ENCODE results near the gene AOC3. TPM values are rescaled to one million over a fixed set of nuclear protein-coding genes. Genes with fewer than 3 reads are reported as not detected.

Gene AOC3
- total RNA-seq, 5 donors from 2014 or later (not counting 1 experiment from before 2014, with no cell fraction given), result 1.2 to 2.1 (median 1.2) TPM

- Histone ChIP-seq H3K36me3 (ENCODE audit: control insufficient read depth in 2 of 2, extremely low read depth in 1 of 2, insufficient read depth in 1 of 2, low read length in 1 of 2) (peaks cover 15 to 78% of the 10 kb centered on the region in 2 donors), H3K27me3 (replicated peaks in 1 of 2; ENCODE audit: control insufficient read depth in 2 of 2, extremely low read depth in 1 of 2, insufficient read depth in 2 of 2, low read length in 1 of 2) (no peaks in the 10 kb centered on the region), H3K4me1 (ENCODE audit: control insufficient read depth in 1 of 2, extremely low read depth in 1 of 2, insufficient read depth in 2 of 2, low read length in 2 of 2) (no peaks in the 10 kb centered on the region), H3K4me3 (ENCODE audit: control insufficient read depth in 1 of 2, extremely low read depth in 1 of 2, low read length in 1 of 2) (no peak overlapping the region), H3K27ac (ENCODE audit: low read length) (no peak overlapping the region), H3K9me3 (no peaks in the 10 kb centered on the region)
- ChIA-PET CTCF (interaction anchor here in 1 of 2 donors (1.0 kb wide), 1 partner anchor 10 kb away, joined by 4 read pairs; the partner anchor contains the start of gene BECN1), POLR2A (interaction anchor here in 1 of 2 donors (0.6 kb wide), 1 partner anchor 9 kb away, joined by 3 read pairs; the partner anchor contains the start of gene BECN1)
- H3K4me1 Mint-ChIP-seq, result no peaks in the 10 kb centered on the region
- WGBS (ENCODE audit: insufficient coverage), result 92% methylated on average over 8 of the region's 8 CpGs
- DNase-seq, result no peak
- no peak for ATAC-seq (replicated peaks in 1 of 4)
- no peak overlapping the region for H3K4me3 Mint-ChIP-seq
- H3K27ac Mint-ChIP-seq, result no peak overlapping the region
- no peaks in the 10 kb centered on the region for H3K9me3 Mint-ChIP-seq
- H3K36me3 Mint-ChIP-seq, result peaks cover 54% of the 10 kb centered on the region
- H3K27me3 Mint-ChIP-seq, result no peaks in the 10 kb centered on the region
Measured at GRCh38 chr17:42814633-42815399, 36.2 kb upstream of the AOC3 start.

- Histone ChIP-seq H3K27me3 (replicated peaks in 1 of 2; ENCODE audit: control insufficient read depth in 2 of 2, extremely low read depth in 1 of 2, insufficient read depth in 2 of 2, low read length in 1 of 2) (no peaks in the 10 kb centered on the region), H3K4me1 (ENCODE audit: control insufficient read depth in 1 of 2, extremely low read depth in 1 of 2, insufficient read depth in 2 of 2, low read length in 2 of 2) (peaks cover 1 to 5% of the 10 kb centered on the region in 2 experiments), H3K9me3 (no peaks in the 10 kb centered on the region), H3K27ac (ENCODE audit: low read length) (no peak overlapping the region), H3K4me3 (ENCODE audit: control insufficient read depth in 1 of 2, extremely low read depth in 1 of 2, low read length in 1 of 2) (no peak overlapping the region), H3K36me3 (ENCODE audit: control insufficient read depth in 2 of 2, extremely low read depth in 1 of 2, insufficient read depth in 1 of 2, low read length in 1 of 2) (peaks cover 11 to 84% of the 10 kb centered on the region in 2 donors)
- CTCF ChIA-PET, result interaction anchor here in 1 of 2 donors (0.5 to 0.6 kb wide), 2 partner anchors 75 to 491 kb away, joined by 4 to 7 read pairs; no protein-coding TSS in a partner anchor
- Mint-ChIP-seq H3K27ac (no peak overlapping the region), H3K27me3 (no peaks in the 10 kb centered on the region), H3K36me3 (peaks cover 53% of the 10 kb centered on the region), H3K9me3 (no peaks in the 10 kb centered on the region), H3K4me1 (peaks cover 13 to 25% (median 25%) of the 10 kb centered on the region in 3 donors), H3K4me3 (no peak overlapping the region)
- POLR2A ChIA-PET, result no interaction called here
- DNase-seq (no peak), ATAC-seq (replicated peaks in 1 of 4) (no peak)
- WGBS (ENCODE audit: insufficient coverage), result 80% methylated on average over 1 of the region's 1 CpG
Measured at GRCh38 chr17:42817866-42818265, 33.1 kb upstream of the AOC3 start.

GRCh38 chr17:42818379-42818778 lies 32.6 kb upstream of the AOC3 start:
- Mint-ChIP-seq H3K36me3 (peaks cover 53% of the 10 kb centered on the region), H3K9me3 (no peaks in the 10 kb centered on the region), H3K27ac (no peak overlapping the region), H3K27me3 (no peaks in the 10 kb centered on the region), H3K4me1 (peaks cover 16 to 29% (median 29%) of the 10 kb centered on the region in 3 donors), H3K4me3 (no peak overlapping the region)
- CTCF ChIA-PET, result interaction anchor here in 1 of 2 donors (0.5 to 0.6 kb wide), 2 partner anchors 75 to 491 kb away, joined by 4 to 7 read pairs; no protein-coding TSS in a partner anchor
- Histone ChIP-seq H3K4me3 (ENCODE audit: control insufficient read depth in 1 of 2, extremely low read depth in 1 of 2, low read length in 1 of 2) (no peak overlapping the region), H3K36me3 (ENCODE audit: control insufficient read depth in 2 of 2, extremely low read depth in 1 of 2, insufficient read depth in 1 of 2, low read length in 1 of 2) (peaks cover 8 to 80% of the 10 kb centered on the region in 2 donors), H3K27ac (ENCODE audit: low read length) (no peak overlapping the region), H3K4me1 (ENCODE audit: control insufficient read depth in 1 of 2, extremely low read depth in 1 of 2, insufficient read depth in 2 of 2, low read length in 2 of 2) (peaks cover 3 to 10% of the 10 kb centered on the region in 2 experiments), H3K9me3 (no peaks in the 10 kb centered on the region), H3K27me3 (replicated peaks in 1 of 2; ENCODE audit: control insufficient read depth in 2 of 2, extremely low read depth in 1 of 2, insufficient read depth in 2 of 2, low read length in 1 of 2) (no peaks in the 10 kb centered on the region)
- no peak for ATAC-seq (replicated peaks in 1 of 4)
- POLR2A ChIA-PET, result no interaction called here
- 94% methylated on average over 4 of the region's 5 CpGs for WGBS (ENCODE audit: insufficient coverage)
- DNase-seq, result no peak

GRCh38 chr17:42819939-42820535 lies 31.0 kb upstream of the AOC3 start:
- ATAC-seq (replicated peaks in 1 of 4), result no peak
- POLR2A ChIA-PET, result interaction anchor here in 1 of 2 donors (0.6 kb wide), 1 partner anchor 432 kb away, joined by 4 read pairs; the partner anchor contains the start of gene STAT3

DNA sequence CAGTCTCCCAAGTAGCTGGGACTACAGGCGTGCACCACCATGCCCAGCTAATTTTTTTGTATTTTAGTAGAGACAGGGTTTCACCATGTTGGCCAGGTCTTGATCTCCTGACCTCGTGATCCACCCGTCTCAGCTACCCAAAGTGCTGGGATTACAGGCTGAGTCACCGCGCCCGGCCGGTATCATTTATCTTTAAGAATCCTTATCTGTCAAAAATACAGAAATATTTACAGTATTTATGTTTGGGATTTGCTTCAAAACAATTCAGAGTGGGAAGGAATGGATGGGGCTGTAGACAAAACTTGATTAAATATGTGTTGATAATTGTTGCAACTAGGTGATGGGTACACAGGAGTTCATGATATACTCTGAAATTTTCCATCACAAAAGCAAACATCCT lies 29.8 kb upstream of the AOC3 start:
- H3K4me3 Mint-ChIP-seq, result peak overlapping the region; percentile 2 to 96 (median 4)
- no peaks in the 10 kb centered on the region for H3K27me3 ChIP-seq (replicated peaks in 1 of 2; ENCODE audit: control insufficient read depth in 2 of 2, extremely low read depth in 1 of 2, insufficient read depth in 2 of 2, low read length in 1 of 2)
- POLR2A ChIA-PET, result no interaction called here

More at GRCh38 chr17:42819939-42820535, 31.0 kb upstream of the AOC3 start:
- CTCF ChIA-PET, result interaction anchor here in 1 of 2 donors (1.4 kb wide), 1 partner anchor 14 kb away, joined by 4 read pairs; no protein-coding TSS in a partner anchor
- H3K36me3 ChIP-seq (ENCODE audit: control insufficient read depth in 2 of 2, extremely low read depth in 1 of 2, insufficient read depth in 1 of 2, low read length in 1 of 2), result peaks cover 7 to 65% of the 10 kb centered on the region in 2 donors
- WGBS (ENCODE audit: insufficient coverage), result 100% methylated on average over 1 of the region's 2 CpGs
- peaks cover 7 to 20% of the 10 kb centered on the region in 2 experiments for H3K4me1 ChIP-seq (ENCODE audit: control insufficient read depth in 1 of 2, extremely low read depth in 1 of 2, insufficient read depth in 2 of 2, low read length in 2 of 2)
- Mint-ChIP-seq H3K27me3 (no peaks in the 10 kb centered on the region), H3K27ac (no peak overlapping the region), H3K9me3 (no peaks in the 10 kb centered on the region), H3K36me3 (peaks cover 40% of the 10 kb centered on the region), H3K4me1 (peaks cover 28 to 40% (median 39%) of the 10 kb centered on the region in 3 donors), H3K4me3 (peak overlapping the region in 1 of 3 donors; percentile 1)
- H3K27me3 ChIP-seq (replicated peaks in 1 of 2; ENCODE audit: control insufficient read depth in 2 of 2, extremely low read depth in 1 of 2, insufficient read depth in 2 of 2, low read length in 1 of 2), result no peaks in the 10 kb centered on the region
- no peaks in the 10 kb centered on the region for H3K9me3 ChIP-seq
- H3K4me3 ChIP-seq (ENCODE audit: control insufficient read depth in 1 of 2, extremely low read depth in 1 of 2, low read length in 1 of 2), result no peak overlapping the region
- H3K27ac ChIP-seq (ENCODE audit: low read length), result peak overlapping the region; percentile 5
- peak in 32 of 35 experiments; percentile 12 to 75 (median 52) for DNase-seq

DNA sequence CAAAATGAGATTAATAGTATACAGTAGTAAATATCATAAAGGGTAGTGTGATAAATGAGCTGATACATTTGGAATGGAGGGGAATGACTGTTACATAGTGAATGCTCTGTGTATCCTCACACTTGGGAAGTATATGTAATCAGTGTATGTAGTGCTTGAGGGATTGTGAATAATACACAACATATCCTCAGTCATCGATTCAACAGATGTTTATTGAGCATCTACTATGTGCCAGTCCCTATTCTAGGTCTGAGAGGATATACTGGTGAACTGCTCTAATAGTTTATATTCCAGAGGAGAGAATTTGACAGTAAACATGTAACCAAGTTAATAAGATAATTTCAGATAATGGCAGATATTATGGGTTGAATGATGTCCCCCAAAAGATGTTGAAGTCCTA lies 23.5 kb upstream of the AOC3 start:
- WGBS (ENCODE audit: insufficient coverage), result no CpG with 5 or more reads among the region's 1 CpG

More for the DNA sequence above, 29.8 kb upstream of the AOC3 start:
- Mint-ChIP-seq H3K9me3 (no peaks in the 10 kb centered on the region), H3K27ac (no peak overlapping the region), H3K36me3 (peaks cover 31% of the 10 kb centered on the region), H3K27me3 (no peaks in the 10 kb centered on the region), H3K4me1 (peaks cover 28 to 42% (median 39%) of the 10 kb centered on the region in 3 donors)
- Histone ChIP-seq H3K4me3 (ENCODE audit: control insufficient read depth in 1 of 2, extremely low read depth in 1 of 2, low read length in 1 of 2) (no peak overlapping the region), H3K9me3 (no peaks in the 10 kb centered on the region), H3K27ac (ENCODE audit: low read length) (no peak overlapping the region), H3K36me3 (ENCODE audit: control insufficient read depth in 2 of 2, extremely low read depth in 1 of 2, insufficient read depth in 1 of 2, low read length in 1 of 2) (peaks cover 7 to 54% of the 10 kb centered on the region in 2 donors), H3K4me1 (ENCODE audit: control insufficient read depth in 1 of 2, extremely low read depth in 1 of 2, insufficient read depth in 2 of 2, low read length in 2 of 2) (peaks cover 7 to 20% of the 10 kb centered on the region in 2 experiments)
- ATAC-seq (replicated peaks in 1 of 4), result no peak
- WGBS (ENCODE audit: insufficient coverage), result no CpG with 5 or more reads among the region's 7 CpGs
- CTCF ChIA-PET, result interaction anchor here (0.6 to 1.4 kb wide), 2 partner anchors 13 to 18 kb away, joined by 3 to 4 read pairs; no protein-coding TSS in a partner anchor
- DNase-seq, result no peak

More for the DNA sequence above, 23.5 kb upstream of the AOC3 start:
- no peak for ATAC-seq (replicated peaks in 1 of 4)
- Mint-ChIP-seq H3K27ac (no peak overlapping the region), H3K4me1 (peaks cover 21 to 27% (median 24%) of the 10 kb centered on the region in 3 donors), H3K4me3 (no peak overlapping the region), H3K27me3 (peaks cover 3 to 4% of the 10 kb centered on the region in 2 donors), H3K36me3 (peaks cover 3% of the 10 kb centered on the region), H3K9me3 (no peaks in the 10 kb centered on the region)
- H3K9me3 ChIP-seq, result no peaks in the 10 kb centered on the region
- CTCF ChIA-PET, result no interaction called here
- no peaks in the 10 kb centered on the region for H3K27me3 ChIP-seq (replicated peaks in 1 of 2; ENCODE audit: control insufficient read depth in 2 of 2, extremely low read depth in 1 of 2, insufficient read depth in 2 of 2, low read length in 1 of 2)
- peaks cover 9 to 22% of the 10 kb centered on the region in 2 experiments for H3K4me1 ChIP-seq (ENCODE audit: control insufficient read depth in 1 of 2, extremely low read depth in 1 of 2, insufficient read depth in 2 of 2, low read length in 2 of 2)
- H3K4me3 ChIP-seq (ENCODE audit: control insufficient read depth in 1 of 2, extremely low read depth in 1 of 2, low read length in 1 of 2), result no peak overlapping the region
- POLR2A ChIA-PET, result no interaction called here
- no peak for DNase-seq
- H3K36me3 ChIP-seq (ENCODE audit: control insufficient read depth in 2 of 2, extremely low read depth in 1 of 2, insufficient read depth in 1 of 2, low read length in 1 of 2), result no peaks in the 10 kb centered on the region
- no peak overlapping the region for H3K27ac ChIP-seq (ENCODE audit: low read length)

Data from T-cell (primary cell).